Endodermal cell (in vitro differentiated cells): ENCODE data around the gene PFKFB2. TPM values are rescaled to one million over a fixed set of nuclear protein-coding genes. Genes with fewer than 3 reads are reported as not detected.

Experiments used
- DNase-seq: peaks from one replicate; pipeline ENCODE4 v3.0.0-alpha.2; 2017
- H3K27ac ChIP-seq: 2 replicates; pipeline ENCODE4 v1.5.1; 2013; ENCODE audit warnings: mild to moderate bottlenecking, low read depth, low read length, moderate library complexity
- H3K27me3 ChIP-seq: 2 replicates; pipeline ENCODE4 v1.6.1; 2013; ENCODE audit warnings: mild to moderate bottlenecking, low read length, moderate library complexity; ENCODE audit not compliant: insufficient read depth, control insufficient read depth, poor library complexity, severe bottlenecking
- H3K36me3 ChIP-seq: 2 replicates; pipeline ENCODE4 v1.7.0; 2013; ENCODE audit warnings: mild to moderate bottlenecking, low read length, moderate library complexity; ENCODE audit not compliant: control insufficient read depth, insufficient read depth
- H3K4me1 ChIP-seq: one replicate; pipeline ENCODE4 v1.7.0; 2013; ENCODE audit warnings: low read length; ENCODE audit not compliant: control insufficient read depth, insufficient read depth
- H3K4me3 ChIP-seq: 2 replicates; pipeline ENCODE4 v1.5.1; 2013; ENCODE audit warnings: mild to moderate bottlenecking, low read length, moderate library complexity
- H3K9ac ChIP-seq: 2 replicates; pipeline ENCODE4 v1.6.1; 2013; ENCODE audit warnings: mild to moderate bottlenecking, low read length, moderate library complexity; ENCODE audit not compliant: poor library complexity, severe bottlenecking; ENCODE audit errors: extremely low read depth
- H3K9me3 ChIP-seq: 2 replicates; pipeline ENCODE4 v1.6.1; 2013; ENCODE audit warnings: mild to moderate bottlenecking, low read length, moderate library complexity; ENCODE audit not compliant: control insufficient read depth
- H3K27ac Mint-ChIP-seq: 2 replicates; pipeline ENCODE4 v1.8.0; 2020; ENCODE audit warnings: mixed read lengths
- H3K27me3 Mint-ChIP-seq: 2 replicates; pipeline ENCODE4 v1.8.0; 2021; ENCODE audit warnings: mild to moderate bottlenecking, mixed read lengths; ENCODE audit not compliant: insufficient read depth
- H3K36me3 Mint-ChIP-seq: 2 replicates; pipeline ENCODE4 v1.8.0; 2020; ENCODE audit warnings: low read depth, mixed read lengths
- H3K4me1 Mint-ChIP-seq: 2 replicates; pipeline ENCODE4 v1.8.0; 2020; ENCODE audit warnings: mixed read lengths
- H3K4me3 Mint-ChIP-seq: 2 replicates; pipeline ENCODE4 v1.8.0; 2020; ENCODE audit warnings: mild to moderate bottlenecking, moderate library complexity, mixed read lengths
- H3K9me3 Mint-ChIP-seq: 2 replicates; pipeline ENCODE4 v1.8.0; 2020; ENCODE audit warnings: mild to moderate bottlenecking, mixed read lengths
- CTCF ChIP-seq: fragments of 200-600 bp; sonication (generic); conservative IDR thresholded peaks from 2 replicates; pipeline ENCODE4 v1.5.0; 2021; ENCODE audit warnings: antibody characterized with exemption, mild to moderate bottlenecking
- WGBS, 2 experiments: methylation state at CpG; one replicate each; pipeline versions ENCODE4 v1.1.5 to v1.1.7; 2013; ENCODE audit warnings: missing lambda C conversion rate in 2 of 2, mixed read lengths in 1 of 2; ENCODE audit not compliant: insufficient coverage in 1 of 2, insufficient read length in 1 of 2; 5-methylcytosine and 5-hydroxymethylcytosine counted together
- total RNA-seq, 2 donors: library from RNA; stranded (reverse); fragmentation: NEBNext Ultra II Directional in 1 of 2; extraction: Animal tissue kit (Norgen Biotek cat#: 25700) in 1 of 2; gene quantifications; 2 replicates in 1 of 2; 3 replicates in 1 of 2; pipeline ENCODE4 v1.2.1, GENCODE V29; 2021

The PFKFB2 gene
- total RNA-seq, 2 donors from 2014 or later: 11.2 to 13.4 TPM

- TF ChIP-seq CTCF: no peak
- no peak overlapping the region for H3K4me3 Mint-ChIP-seq
- Histone ChIP-seq H3K9me3 (no peaks in the 10 kb centered on the region), H3K9ac (no peak overlapping the region), H3K36me3 (no peaks in the 10 kb centered on the region), H3K4me3 (no peak overlapping the region), H3K27ac (no peak overlapping the region), H3K27me3 (peaks cover 29% of the 10 kb centered on the region), H3K4me1 (peaks cover 20% of the 10 kb centered on the region)
- DNase-seq: no peak
- peaks cover 4% of the 10 kb centered on the region for H3K27me3 Mint-ChIP-seq
- no peak overlapping the region for H3K27ac Mint-ChIP-seq
- 80 to 83% methylated on average over 1 of the region's 1 CpG for WGBS, 2 experiments
- H3K4me1 Mint-ChIP-seq: peaks cover 41% of the 10 kb centered on the region
- no peaks in the 10 kb centered on the region for H3K9me3 Mint-ChIP-seq
- H3K36me3 Mint-ChIP-seq: no peaks in the 10 kb centered on the region
Observed at GRCh38 chr1:207034208-207034607, 18.9 kb upstream of the PFKFB2 start.

GRCh38 chr1:207034998-207035397 is 18.1 kb upstream of the PFKFB2 start:
- peaks cover 4% of the 10 kb centered on the region for H3K27me3 Mint-ChIP-seq
- TF ChIP-seq CTCF: no peak
- no peaks in the 10 kb centered on the region for H3K36me3 Mint-ChIP-seq
- Histone ChIP-seq H3K4me3 (no peak overlapping the region), H3K27me3 (peaks cover 26% of the 10 kb centered on the region), H3K36me3 (no peaks in the 10 kb centered on the region), H3K9me3 (no peaks in the 10 kb centered on the region), H3K4me1 (peaks cover 13% of the 10 kb centered on the region), H3K9ac (no peak overlapping the region), H3K27ac (no peak overlapping the region)
- no peak overlapping the region for H3K27ac Mint-ChIP-seq
- peaks cover 33% of the 10 kb centered on the region for H3K4me1 Mint-ChIP-seq
- no peak overlapping the region for H3K4me3 Mint-ChIP-seq
- no peaks in the 10 kb centered on the region for H3K9me3 Mint-ChIP-seq
- DNase-seq: no peak

- TF ChIP-seq CTCF: no peak
- Mint-ChIP-seq H3K36me3 (no peaks in the 10 kb centered on the region), H3K4me1 (peaks cover 23% of the 10 kb centered on the region)
Observed at GRCh38 chr1:207035877-207036551, 17.1 kb upstream of the PFKFB2 start.

More at GRCh38 chr1:207035877-207036551, 17.1 kb upstream of the PFKFB2 start:
- Histone ChIP-seq H3K9ac (no peak overlapping the region), H3K36me3 (no peaks in the 10 kb centered on the region), H3K9me3 (no peaks in the 10 kb centered on the region), H3K27ac (no peak overlapping the region), H3K27me3 (peaks cover 26% of the 10 kb centered on the region), H3K4me3 (no peak overlapping the region), H3K4me1 (peaks cover 6% of the 10 kb centered on the region)
- WGBS, 2 experiments: 84 to 87% methylated on average over 3 to 4 of the region's 4 CpGs
- Mint-ChIP-seq H3K9me3 (no peaks in the 10 kb centered on the region), H3K4me3 (no peak overlapping the region), H3K27ac (no peak overlapping the region), H3K27me3 (peaks cover 4% of the 10 kb centered on the region)
- no peak for DNase-seq
